Astrocyte (in vitro differentiated cells and primary cell): ENCODE measurements around the gene LRRC4C. TPM values are rescaled to one million over a fixed set of nuclear protein-coding genes. Genes with fewer than 3 reads are reported as not detected.

Source experiments
- DNase-seq: peaks from one replicate; pipeline ENCODE4 v3.0.0-alpha.2; 2010; ENCODE audit warnings: low read depth
- FAIRE-seq: peaks from 2 replicates; lab custom pipeline; 2011; peaks lifted over from hg19 to GRCh38; lab: Jason Lieb, UNC
- H2AFZ ChIP-seq: 2 replicates; pipeline ENCODE4 v1.6.0; 2012; ENCODE audit warnings: low read depth, low read length, inconsistent platforms
- H3K27ac ChIP-seq: 2 replicates; pipeline ENCODE4 v1.5.1; 2011; ENCODE audit warnings: low read depth, low read length, inconsistent platforms
- H3K27me3 ChIP-seq: 2 replicates; pipeline ENCODE4 v1.6.0; 2011; ENCODE audit warnings: low read length, inconsistent platforms; ENCODE audit not compliant: insufficient read depth
- H3K36me3 ChIP-seq: 2 replicates; pipeline ENCODE4 v1.5.1; 2011; ENCODE audit warnings: low read length, inconsistent platforms; ENCODE audit not compliant: insufficient read depth
- H3K4me1 ChIP-seq: 2 replicates; pipeline ENCODE4 v1.5.1; 2011; ENCODE audit warnings: low read length, inconsistent platforms; ENCODE audit not compliant: insufficient read depth
- H3K4me2 ChIP-seq: 2 replicates; pipeline ENCODE4 v1.6.0; 2012; ENCODE audit warnings: low read length, inconsistent platforms
- H3K4me3 ChIP-seq: 2 replicates; pipeline ENCODE4 v1.5.1; 2011; ENCODE audit warnings: low read depth, mild to moderate bottlenecking, low read length, inconsistent platforms; ENCODE audit not compliant: insufficient read depth
- H3K79me2 ChIP-seq: 2 replicates; pipeline ENCODE4 v1.6.0; 2012; ENCODE audit warnings: mild to moderate bottlenecking, low read length, inconsistent platforms; ENCODE audit not compliant: insufficient read depth
- H3K9ac ChIP-seq: 2 replicates; pipeline ENCODE4 v1.6.0; 2012; ENCODE audit warnings: mild to moderate bottlenecking, low read length, inconsistent platforms
- H3K9me3 ChIP-seq: 2 replicates; pipeline ENCODE4 v1.5.1; 2012; ENCODE audit warnings: low read depth, mild to moderate bottlenecking, low read length, inconsistent platforms; ENCODE audit not compliant: insufficient read depth
- H4K20me1 ChIP-seq: 2 replicates; pipeline ENCODE4 v1.6.0; 2012; ENCODE audit warnings: low read length, inconsistent platforms; ENCODE audit not compliant: insufficient read depth
- H3K27ac Mint-ChIP-seq: one replicate; pipeline ENCODE4 v1.8.0; 2021; ENCODE audit warnings: mild to moderate bottlenecking, mixed read lengths; ENCODE audit not compliant: unreplicated experiment
- H3K27me3 Mint-ChIP-seq: one replicate; pipeline ENCODE4 v1.8.0; 2021; ENCODE audit warnings: low read depth, mixed read lengths; ENCODE audit not compliant: unreplicated experiment
- H3K36me3 Mint-ChIP-seq: one replicate; pipeline ENCODE4 v1.8.0; 2021; ENCODE audit warnings: low read depth, mixed read lengths; ENCODE audit not compliant: unreplicated experiment
- H3K4me1 Mint-ChIP-seq: one replicate; pipeline ENCODE4 v1.8.0; 2021; ENCODE audit warnings: low read depth, mixed read lengths; ENCODE audit not compliant: unreplicated experiment
- H3K4me3 Mint-ChIP-seq: one replicate; pipeline ENCODE4 v1.8.0; 2021; ENCODE audit warnings: mild to moderate bottlenecking, moderate library complexity, mixed read lengths; ENCODE audit not compliant: unreplicated experiment
- H3K9me3 Mint-ChIP-seq: one replicate; pipeline ENCODE4 v1.8.0; 2021; ENCODE audit warnings: mild to moderate bottlenecking, mixed read lengths; ENCODE audit not compliant: unreplicated experiment
- EZH2 ChIP-seq: IDR thresholded peaks from 2 replicates; pipeline ENCODE4 v1.6.1; 2012; ENCODE audit warnings: mild to moderate bottlenecking, low read length, inconsistent platforms; ENCODE audit not compliant: insufficient read depth
- total RNA-seq: library from RNA; stranded (reverse); gene quantifications from 2 replicates; pipeline ENCODE4 v1.2.1, GENCODE V29; 2021
- TF ChIP-seq, protein P1 (sequence below): IDR thresholded peaks from 2 replicates; pipeline ENCODE4 v1.5.1; 2011; ENCODE audit warnings: low read depth, mild to moderate bottlenecking, inconsistent platforms, low read length, moderate library complexity; ENCODE audit not compliant: insufficient read depth

The LRRC4C gene
- total RNA-seq, 1 donor from 2014 or later, result 9.0 TPM

- Histone ChIP-seq H3K27ac (no peak overlapping the region), H3K27me3 (no peaks in the 10 kb centered on the region), H3K9ac (no peak overlapping the region), H3K4me3 (no peak overlapping the region), H4K20me1 (no peaks in the 10 kb centered on the region), H3K4me1 (peaks cover 10% of the 10 kb centered on the region), H3K36me3 (no peaks in the 10 kb centered on the region), H3K79me2 (no peaks in the 10 kb centered on the region), H3K4me2 (no peak overlapping the region), H3K9me3 (no peaks in the 10 kb centered on the region), H2AFZ (no peak overlapping the region)
- TF ChIP-seq, protein P1, sequence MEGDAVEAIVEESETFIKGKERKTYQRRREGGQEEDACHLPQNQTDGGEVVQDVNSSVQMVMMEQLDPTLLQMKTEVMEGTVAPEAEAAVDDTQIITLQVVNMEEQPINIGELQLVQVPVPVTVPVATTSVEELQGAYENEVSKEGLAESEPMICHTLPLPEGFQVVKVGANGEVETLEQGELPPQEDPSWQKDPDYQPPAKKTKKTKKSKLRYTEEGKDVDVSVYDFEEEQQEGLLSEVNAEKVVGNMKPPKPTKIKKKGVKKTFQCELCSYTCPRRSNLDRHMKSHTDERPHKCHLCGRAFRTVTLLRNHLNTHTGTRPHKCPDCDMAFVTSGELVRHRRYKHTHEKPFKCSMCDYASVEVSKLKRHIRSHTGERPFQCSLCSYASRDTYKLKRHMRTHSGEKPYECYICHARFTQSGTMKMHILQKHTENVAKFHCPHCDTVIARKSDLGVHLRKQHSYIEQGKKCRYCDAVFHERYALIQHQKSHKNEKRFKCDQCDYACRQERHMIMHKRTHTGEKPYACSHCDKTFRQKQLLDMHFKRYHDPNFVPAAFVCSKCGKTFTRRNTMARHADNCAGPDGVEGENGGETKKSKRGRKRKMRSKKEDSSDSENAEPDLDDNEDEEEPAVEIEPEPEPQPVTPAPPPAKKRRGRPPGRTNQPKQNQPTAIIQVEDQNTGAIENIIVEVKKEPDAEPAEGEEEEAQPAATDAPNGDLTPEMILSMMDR, result no peak
- TF ChIP-seq EZH2, result no peak
- FAIRE-seq, result no peak
- H3K4me3 Mint-ChIP-seq, result no peak overlapping the region
- no peak overlapping the region for H3K27ac Mint-ChIP-seq
- H3K36me3 Mint-ChIP-seq, result no peaks in the 10 kb centered on the region
- H3K9me3 Mint-ChIP-seq, result no peaks in the 10 kb centered on the region
- H3K4me1 Mint-ChIP-seq, result peaks cover 32% of the 10 kb centered on the region
- H3K27me3 Mint-ChIP-seq, result no peaks in the 10 kb centered on the region
- DNase-seq, result no peak
Measured at GRCh38 chr11:41319434-41319833, 140.0 kb downstream of the LRRC4C start.

GRCh38 chr11:41316751-41317150 is 142.7 kb downstream of the LRRC4C start:
- Histone ChIP-seq H3K79me2 (no peaks in the 10 kb centered on the region), H3K9ac (no peak overlapping the region), H3K9me3 (no peaks in the 10 kb centered on the region), H3K4me2 (peak overlapping the region; percentile 58), H3K4me3 (no peak overlapping the region), H4K20me1 (no peaks in the 10 kb centered on the region), H2AFZ (no peak overlapping the region), H3K27me3 (no peaks in the 10 kb centered on the region), H3K36me3 (no peaks in the 10 kb centered on the region), H3K27ac (peak overlapping the region; percentile 29), H3K4me1 (peaks cover 10% of the 10 kb centered on the region)
- Mint-ChIP-seq H3K36me3 (no peaks in the 10 kb centered on the region), H3K9me3 (no peaks in the 10 kb centered on the region), H3K4me1 (peaks cover 32% of the 10 kb centered on the region), H3K27me3 (no peaks in the 10 kb centered on the region), H3K4me3 (no peak overlapping the region), H3K27ac (peak overlapping the region; percentile 73)
- no peak for TF ChIP-seq EZH2
- TF ChIP-seq, protein P1, result no peak
- FAIRE-seq (peak; percentile 17), DNase-seq (peak; percentile 95)

- Mint-ChIP-seq H3K4me3 (no peak overlapping the region), H3K27me3 (no peaks in the 10 kb centered on the region), H3K4me1 (peaks cover 21% of the 10 kb centered on the region), H3K9me3 (no peaks in the 10 kb centered on the region), H3K36me3 (no peaks in the 10 kb centered on the region), H3K27ac (no peak overlapping the region)
- no peak for TF ChIP-seq EZH2
- Histone ChIP-seq H3K27ac (no peak overlapping the region), H3K4me3 (no peak overlapping the region), H4K20me1 (no peaks in the 10 kb centered on the region), H2AFZ (no peak overlapping the region), H3K9me3 (no peaks in the 10 kb centered on the region), H3K36me3 (no peaks in the 10 kb centered on the region), H3K4me2 (no peak overlapping the region), H3K79me2 (no peaks in the 10 kb centered on the region), H3K4me1 (peaks cover 5% of the 10 kb centered on the region), H3K9ac (no peak overlapping the region), H3K27me3 (no peaks in the 10 kb centered on the region)
- DNase-seq (no peak), FAIRE-seq (no peak)
Measured at GRCh38 chr11:41313226-41313625, 146.2 kb downstream of the LRRC4C start.
